Skeletal muscle satellite cell (primary cell): ENCODE measurements around the gene SLC4A4.

Source experiments
- H3K27me3 ChIP-seq: 2 replicates; pipeline ENCODE4 v1.7.0; 2013; ENCODE audit warnings: low read length; ENCODE audit not compliant: control insufficient read depth, insufficient read depth
- H3K36me3 ChIP-seq: 2 replicates; pipeline ENCODE4 v1.7.0; 2013; ENCODE audit warnings: mild to moderate bottlenecking, control low read depth, low read length; ENCODE audit not compliant: insufficient read depth
- H3K4me1 ChIP-seq: 2 replicates; pipeline ENCODE4 v1.7.0; 2013; ENCODE audit warnings: low read length; ENCODE audit not compliant: control insufficient read depth, insufficient read depth
- H3K4me2 ChIP-seq: 2 replicates; pipeline ENCODE4 v1.7.0; 2013; ENCODE audit warnings: mild to moderate bottlenecking, low read length
- H3K4me3 ChIP-seq: 2 replicates; pipeline ENCODE4 v1.7.0; 2013; ENCODE audit warnings: low read length
- H3K9ac ChIP-seq: 2 replicates; pipeline ENCODE4 v1.7.0; 2013; ENCODE audit warnings: mild to moderate bottlenecking, low read depth, low read length, moderate library complexity
- H3K9me3 ChIP-seq: replicated peaks from 2 replicates; pipeline ENCODE4 v1.7.0; 2013; ENCODE audit warnings: mild to moderate bottlenecking, control low read depth, low read length

SLC4A4 gene

GRCh38 chr4:71476240-71476639 lies 137.4 kb downstream of the SLC4A4 start:
- no peaks in the 10 kb centered on the region for H3K9me3 ChIP-seq
- H3K27me3 ChIP-seq: no peaks in the 10 kb centered on the region

GRCh38 chr4:71486550-71487343 lies 147.9 kb downstream of the SLC4A4 start:
- no peaks in the 10 kb centered on the region for H3K4me1 ChIP-seq
- no peaks in the 10 kb centered on the region for H3K27me3 ChIP-seq
- H3K9me3 ChIP-seq: no peaks in the 10 kb centered on the region
- H3K4me2 ChIP-seq: no peak overlapping the region
- no peak overlapping the region for H3K4me3 ChIP-seq
- no peaks in the 10 kb centered on the region for H3K36me3 ChIP-seq
- no peak overlapping the region for H3K9ac ChIP-seq

More at GRCh38 chr4:71476240-71476639, 137.4 kb downstream of the SLC4A4 start:
- Histone ChIP-seq H3K9ac (no peak overlapping the region), H3K36me3 (no peaks in the 10 kb centered on the region), H3K4me3 (no peak overlapping the region), H3K4me2 (peak overlapping the region; percentile 34), H3K4me1 (peaks cover 31% of the 10 kb centered on the region)

GRCh38 chr4:71487344-71487920 lies 148.6 kb downstream of the SLC4A4 start:
- no peaks in the 10 kb centered on the region for H3K27me3 ChIP-seq
- H3K4me2 ChIP-seq: peak overlapping the region; percentile 19
- H3K36me3 ChIP-seq: no peaks in the 10 kb centered on the region
- H3K9me3 ChIP-seq: no peaks in the 10 kb centered on the region
- H3K4me1 ChIP-seq: no peaks in the 10 kb centered on the region
- H3K9ac ChIP-seq: no peak overlapping the region
- no peak overlapping the region for H3K4me3 ChIP-seq

- Histone ChIP-seq H3K36me3 (no peaks in the 10 kb centered on the region), H3K4me2 (no peak overlapping the region), H3K4me3 (no peak overlapping the region), H3K9ac (no peak overlapping the region), H3K4me1 (no peaks in the 10 kb centered on the region), H3K27me3 (no peaks in the 10 kb centered on the region), H3K9me3 (no peaks in the 10 kb centered on the region)
These were observed 155.7 kb downstream of the SLC4A4 start for GRCh38 chr4:71494539-71494938.

GRCh38 chr4:71495454-71495853 lies 156.6 kb downstream of the SLC4A4 start:
- no peak overlapping the region for H3K4me3 ChIP-seq
- no peaks in the 10 kb centered on the region for H3K36me3 ChIP-seq
- H3K4me2 ChIP-seq: no peak overlapping the region
- H3K27me3 ChIP-seq: no peaks in the 10 kb centered on the region
- H3K9me3 ChIP-seq: no peaks in the 10 kb centered on the region
- H3K9ac ChIP-seq: no peak overlapping the region
- no peaks in the 10 kb centered on the region for H3K4me1 ChIP-seq

GRCh38 chr4:71497078-71497477 lies 158.3 kb downstream of the SLC4A4 start:
- H3K9me3 ChIP-seq: no peaks in the 10 kb centered on the region
- no peaks in the 10 kb centered on the region for H3K36me3 ChIP-seq
- no peak overlapping the region for H3K4me2 ChIP-seq
- no peaks in the 10 kb centered on the region for H3K4me1 ChIP-seq
- no peaks in the 10 kb centered on the region for H3K27me3 ChIP-seq
- H3K4me3 ChIP-seq: no peak overlapping the region
- no peak overlapping the region for H3K9ac ChIP-seq

GRCh38 chr4:71498002-71498401 lies 159.2 kb downstream of the SLC4A4 start:
- Histone ChIP-seq H3K4me3 (no peak overlapping the region), H3K27me3 (no peaks in the 10 kb centered on the region), H3K4me2 (no peak overlapping the region), H3K9ac (no peak overlapping the region), H3K36me3 (no peaks in the 10 kb centered on the region), H3K9me3 (no peaks in the 10 kb centered on the region), H3K4me1 (no peaks in the 10 kb centered on the region)

GRCh38 chr4:71498625-71499024 lies 159.8 kb downstream of the SLC4A4 start:
- Histone ChIP-seq H3K4me1 (no peaks in the 10 kb centered on the region), H3K9ac (no peak overlapping the region), H3K9me3 (no peaks in the 10 kb centered on the region), H3K4me2 (no peak overlapping the region), H3K36me3 (no peaks in the 10 kb centered on the region), H3K27me3 (no peaks in the 10 kb centered on the region), H3K4me3 (no peak overlapping the region)

GRCh38 chr4:71501992-71502391 lies 163.2 kb downstream of the SLC4A4 start:
- Histone ChIP-seq H3K36me3 (no peaks in the 10 kb centered on the region), H3K27me3 (no peaks in the 10 kb centered on the region), H3K9ac (no peak overlapping the region), H3K9me3 (no peaks in the 10 kb centered on the region), H3K4me3 (no peak overlapping the region), H3K4me2 (no peak overlapping the region), H3K4me1 (no peaks in the 10 kb centered on the region)

GRCh38 chr4:71518283-71518989 lies 179.6 kb downstream of the SLC4A4 start:
- Histone ChIP-seq H3K27me3 (no peaks in the 10 kb centered on the region), H3K9ac (no peak overlapping the region), H3K4me2 (no peak overlapping the region), H3K4me3 (no peak overlapping the region), H3K36me3 (no peaks in the 10 kb centered on the region), H3K4me1 (no peaks in the 10 kb centered on the region), H3K9me3 (no peaks in the 10 kb centered on the region)

- H3K9ac ChIP-seq: no peak overlapping the region
- no peaks in the 10 kb centered on the region for H3K27me3 ChIP-seq
- no peaks in the 10 kb centered on the region for H3K9me3 ChIP-seq
- H3K4me1 ChIP-seq: no peaks in the 10 kb centered on the region
- H3K4me2 ChIP-seq: no peak overlapping the region
- H3K4me3 ChIP-seq: no peak overlapping the region
- H3K36me3 ChIP-seq: no peaks in the 10 kb centered on the region
These were observed 181.5 kb downstream of the SLC4A4 start for GRCh38 chr4:71520308-71520707.
